Left lung (tissue), 10 donors: ENCODE measurements around the gene KRTAP13-1. TPM values are rescaled to one million over a fixed set of nuclear protein-coding genes. Genes with fewer than 3 reads are reported as not detected.

Experiments
- ATAC-seq: fragments of 200-7000 bp; cut with Tn5 transposase; one replicate; pipeline ENCODE4 v1.9.1; 2020; ENCODE audit warnings: moderate library complexity
- DNase-seq, 4 donors: peaks; one replicate each; pipeline ENCODE4 v3.0.0-alpha.2; 2013 to 2020
- H3K27ac ChIP-seq, 2 donors: fragments of 200-600 bp; sonication (generic) in 1 of 2; one replicate each; pipeline versions ENCODE4 v1.5.0 to v1.8.0; 2020 to 2021
- H3K27me3 ChIP-seq, 2 donors: fragments of 200-600 bp; sonication (generic) in 1 of 2; one replicate each; pipeline versions ENCODE4 v1.5.0 to v1.8.0; 2020 to 2021
- H3K36me3 ChIP-seq, 2 donors: fragments of 200-600 bp; sonication (generic) in 1 of 2; one replicate each; pipeline versions ENCODE4 v1.5.0 to v1.8.0; 2020 to 2021
- H3K4me1 ChIP-seq, 2 donors: fragments of 200-600 bp; one replicate each; pipeline ENCODE4 v1.8.0; 2021
- H3K4me3 ChIP-seq, 2 donors: fragments of 200-600 bp; sonication (generic) in 1 of 2; one replicate each; pipeline versions ENCODE4 v1.5.0 to v1.8.0; 2020 to 2021; ENCODE audit warnings: mild to moderate bottlenecking in 1 of 2
- H3K9me3 ChIP-seq, 2 donors: fragments of 200-600 bp; sonication (generic) in 1 of 2; one replicate each; pipeline versions ENCODE4 v1.5.0 to v1.8.0; 2020 to 2021
- CTCF ChIP-seq, 2 donors: fragments of 200-600 bp; sonication (generic) in 1 of 2; IDR thresholded peaks; one replicate each; pipeline versions ENCODE4 v1.5.0 to v1.8.0; 2021; ENCODE audit warnings: antibody characterized with exemption in 2 of 2
- intact Hi-C, 2 donors: fragments of 100-400 bp; cut with DNase I; formaldehyde crosslinking; loops; one replicate each; pipeline versions ENCODE4 v1.11.2 to v1.14.2; 2022
- microRNA-seq, 2 donors: library from miRNA; unstranded; fragments of <30 nt; microRNA quantifications; one replicate each; pipeline ENCODE4, GENCODE V29; 2019
- polyA plus RNA-seq, 6 donors: library from polyadenylated mRNA; unstranded; fragments of 120-200 nt; gene quantifications; one replicate each; pipeline ENCODE4 v1.2.1, GENCODE V29; 2013; ENCODE audit not compliant: insufficient read length in 6 of 6
- total RNA-seq, 2 donors: library from RNA; stranded (reverse); fragmentation: NEBNext Ultra II Directional; extraction: Animal tissue kit (Norgen Biotek cat#: 25700); gene quantifications; one replicate each; pipeline ENCODE4 v1.2.1, GENCODE V29; 2021
- donor health status: DM: no; HTN: yes; CAD: no.
- donor health status: DM: no; HTN: no; CAD: no.

Gene KRTAP13-1
- total and polyA plus RNA-seq, 8 donors: not detected

GRCh38 chr21:30437010-30437565 is 41.3 kb downstream of the KRTAP13-1 start:
- Histone ChIP-seq H3K36me3 (no peaks in the 10 kb centered on the region), H3K4me3 (no peak overlapping the region), H3K27me3 (no peaks in the 10 kb centered on the region), H3K27ac (no peak overlapping the region), H3K9me3 (no peaks in the 10 kb centered on the region), H3K4me1 (no peaks in the 10 kb centered on the region)
- TF ChIP-seq CTCF (IDR thresholded peaks at IDR 0.05): no peak
- DNase-seq (no peak), ATAC-seq (no peak)
- intact Hi-C loops: no loop called here

- Histone ChIP-seq H3K4me3 (no peak within 1 kb of the TSS), H3K27me3 (no peaks in the 10 kb centered on the region), H3K4me1 (no peaks in the 10 kb centered on the region), H3K27ac (no peak within 1 kb of the TSS), H3K36me3 (no peaks in the 10 kb centered on the region), H3K9me3 (no peaks in the 10 kb centered on the region)
- ATAC-seq (no peak), DNase-seq (no peak)
- intact Hi-C loops: no loop called here
- no peak for TF ChIP-seq CTCF (IDR thresholded peaks at IDR 0.05)
Measured at GRCh38 chr21:30439975-30440374, 44.1 kb downstream of the KRTAP13-1 start, which contains the start of gene KRTAP15-1. Gene KRTAP15-1 (plus strand): TSS chr21:30440275. CDS start chr21:30440328, 53 bp downstream.

- Histone ChIP-seq H3K4me1 (no peaks in the 10 kb centered on the region), H3K4me3 (no peak overlapping the region), H3K36me3 (no peaks in the 10 kb centered on the region), H3K27me3 (no peaks in the 10 kb centered on the region), H3K27ac (no peak overlapping the region), H3K9me3 (no peaks in the 10 kb centered on the region)
- DNase-seq: no peak
- intact Hi-C loops: no loop called here
- no peak for TF ChIP-seq CTCF (IDR thresholded peaks at IDR 0.05)
- no peak for ATAC-seq
Measured at GRCh38 chr21:30443226-30443625, 47.4 kb downstream of the KRTAP13-1 start.

GRCh38 chr21:30444204-30444603 is 48.4 kb downstream of the KRTAP13-1 start:
- no peak for TF ChIP-seq CTCF (IDR thresholded peaks at IDR 0.05)
- H3K4me3 ChIP-seq: no peak overlapping the region
- H3K27me3 ChIP-seq: no peaks in the 10 kb centered on the region
- ATAC-seq (no peak), DNase-seq (no peak)
- no peaks in the 10 kb centered on the region for H3K4me1 ChIP-seq
- intact Hi-C loops: no loop called here
- H3K27ac ChIP-seq: no peak overlapping the region
- H3K9me3 ChIP-seq: no peaks in the 10 kb centered on the region
- no peaks in the 10 kb centered on the region for H3K36me3 ChIP-seq

Small RNAs within 50 kb of the gene (microRNA-seq; reads per million reads assigned to microRNA genes)
- 0 reads per million in 2 donors for gene MIR4327

Other genes with a start within 250 kb of the KRTAP13-1 start
- not detected for gene CLDN17, start 229.2 kb upstream of the KRTAP13-1 start, total RNA-seq
- gene CLDN17, start 229.2 kb upstream of the KRTAP13-1 start, polyA plus RNA-seq: not detected
- gene CLDN8, start 179.9 kb upstream of the KRTAP13-1 start, total RNA-seq: under 1 TPM in 1 of 2 donors, not detected in 1; 0.39 TPM
- gene CLDN8, start 179.9 kb upstream of the KRTAP13-1 start, polyA plus RNA-seq: under 1 TPM in 5 of 6 donors, not detected in 1; 0.14 to 0.64 (median 0.49) TPM
- not detected for gene KRTAP24-1, start 113.1 kb upstream of the KRTAP13-1 start, total RNA-seq
- gene KRTAP24-1, start 113.1 kb upstream of the KRTAP13-1 start, polyA plus RNA-seq: not detected
- not detected for gene KRTAP25-1, start 106.5 kb upstream of the KRTAP13-1 start, total RNA-seq
- not detected for gene KRTAP25-1, start 106.5 kb upstream of the KRTAP13-1 start, polyA plus RNA-seq
- not detected for gene KRTAP26-1, start 75.7 kb upstream of the KRTAP13-1 start, total RNA-seq
- gene KRTAP26-1, start 75.7 kb upstream of the KRTAP13-1 start, polyA plus RNA-seq: not detected
- not detected for gene KRTAP27-1, start 58.3 kb upstream of the KRTAP13-1 start, total RNA-seq
- gene KRTAP27-1, start 58.3 kb upstream of the KRTAP13-1 start, polyA plus RNA-seq: not detected
- gene KRTAP23-1, start 47.4 kb upstream of the KRTAP13-1 start, total RNA-seq: not detected
- gene KRTAP23-1, start 47.4 kb upstream of the KRTAP13-1 start, polyA plus RNA-seq: not detected
- not detected for gene KRTAP13-2, start 23.8 kb upstream of the KRTAP13-1 start, total RNA-seq
- not detected for gene KRTAP13-2, start 23.8 kb upstream of the KRTAP13-1 start, polyA plus RNA-seq
- not detected for gene KRTAP13-3, start 29.9 kb downstream of the KRTAP13-1 start, total RNA-seq
- gene KRTAP13-3, start 29.9 kb downstream of the KRTAP13-1 start, polyA plus RNA-seq: not detected
- gene KRTAP13-4, start 34.2 kb downstream of the KRTAP13-1 start, total RNA-seq: not detected
- not detected for gene KRTAP13-4, start 34.2 kb downstream of the KRTAP13-1 start, polyA plus RNA-seq
- gene KRTAP15-1, start 44.2 kb downstream of the KRTAP13-1 start, total RNA-seq: not detected
- not detected for gene KRTAP15-1, start 44.2 kb downstream of the KRTAP13-1 start, polyA plus RNA-seq
- gene KRTAP19-1, start 84.3 kb downstream of the KRTAP13-1 start, total RNA-seq: not detected
- gene KRTAP19-1, start 84.3 kb downstream of the KRTAP13-1 start, polyA plus RNA-seq: not detected
- gene KRTAP19-2, start 91.4 kb downstream of the KRTAP13-1 start, total RNA-seq: not detected
- gene KRTAP19-2, start 91.4 kb downstream of the KRTAP13-1 start, polyA plus RNA-seq: not detected
- not detected for gene KRTAP19-3, start 96.0 kb downstream of the KRTAP13-1 start, total RNA-seq
- not detected for gene KRTAP19-3, start 96.0 kb downstream of the KRTAP13-1 start, polyA plus RNA-seq
- not detected for gene KRTAP19-4, start 101.1 kb downstream of the KRTAP13-1 start, total RNA-seq
- gene KRTAP19-4, start 101.1 kb downstream of the KRTAP13-1 start, polyA plus RNA-seq: not detected
- not detected for gene KRTAP19-5, start 106.1 kb downstream of the KRTAP13-1 start, total RNA-seq
- gene KRTAP19-5, start 106.1 kb downstream of the KRTAP13-1 start, polyA plus RNA-seq: not detected
- gene KRTAP19-6, start 145.8 kb downstream of the KRTAP13-1 start, total RNA-seq: not detected
- not detected for gene KRTAP19-6, start 145.8 kb downstream of the KRTAP13-1 start, polyA plus RNA-seq
- not detected for gene KRTAP19-7, start 165.3 kb downstream of the KRTAP13-1 start, total RNA-seq
- gene KRTAP19-7, start 165.3 kb downstream of the KRTAP13-1 start, polyA plus RNA-seq: not detected
- gene KRTAP22-2, start 194.4 kb downstream of the KRTAP13-1 start, total RNA-seq: not detected
- gene KRTAP22-2, start 194.4 kb downstream of the KRTAP13-1 start, polyA plus RNA-seq: not detected
- gene KRTAP6-3, start 196.4 kb downstream of the KRTAP13-1 start, total RNA-seq: not detected
- gene KRTAP6-3, start 196.4 kb downstream of the KRTAP13-1 start, polyA plus RNA-seq: not detected
- gene KRTAP6-2, start 202.9 kb downstream of the KRTAP13-1 start, total RNA-seq: not detected
- gene KRTAP6-2, start 202.9 kb downstream of the KRTAP13-1 start, polyA plus RNA-seq: not detected
- gene KRTAP22-1, start 205.1 kb downstream of the KRTAP13-1 start, total RNA-seq: not detected
- gene KRTAP22-1, start 205.1 kb downstream of the KRTAP13-1 start, polyA plus RNA-seq: not detected
- gene KRTAP6-1, start 217.9 kb downstream of the KRTAP13-1 start, total RNA-seq: not detected
- not detected for gene KRTAP6-1, start 217.9 kb downstream of the KRTAP13-1 start, polyA plus RNA-seq
- not detected for gene KRTAP20-1, start 220.4 kb downstream of the KRTAP13-1 start, total RNA-seq
- gene KRTAP20-1, start 220.4 kb downstream of the KRTAP13-1 start, polyA plus RNA-seq: not detected
- not detected for gene KRTAP20-4, start 224.6 kb downstream of the KRTAP13-1 start, total RNA-seq
- not detected for gene KRTAP20-4, start 224.6 kb downstream of the KRTAP13-1 start, polyA plus RNA-seq
- not detected for gene KRTAP20-2, start 239.2 kb downstream of the KRTAP13-1 start, total RNA-seq
- gene KRTAP20-2, start 239.2 kb downstream of the KRTAP13-1 start, polyA plus RNA-seq: not detected
- not detected for gene KRTAP20-3, start 246.8 kb downstream of the KRTAP13-1 start, total RNA-seq
- not detected for gene KRTAP20-3, start 246.8 kb downstream of the KRTAP13-1 start, polyA plus RNA-seq